Progenitor cell of endocrine pancreas (in vitro differentiated cells): ENCODE results near the gene OR8A1. TPM values are rescaled to one million over a fixed set of nuclear protein-coding genes. Genes with fewer than 3 reads are reported as not detected.

Experiments
- DNase-seq: peaks from one replicate; pipeline ENCODE4 v3.0.0; 2021; ENCODE audit warnings: low spot score; ENCODE audit not compliant: unreplicated experiment
- H3K27ac Mint-ChIP-seq: 2 replicates; pipeline ENCODE4 v1.8.0; 2021; ENCODE audit warnings: mild to moderate bottlenecking, moderate library complexity, mixed read lengths
- H3K27me3 Mint-ChIP-seq: 2 replicates; pipeline ENCODE4 v1.8.0; 2021; ENCODE audit warnings: mixed read lengths
- H3K36me3 Mint-ChIP-seq: 2 replicates; pipeline ENCODE4 v1.8.0; 2022; ENCODE audit warnings: mixed read lengths; ENCODE audit not compliant: insufficient read depth
- H3K4me1 Mint-ChIP-seq: 2 replicates; pipeline ENCODE4 v1.8.0; 2021; ENCODE audit warnings: low read depth, mixed read lengths
- H3K4me3 Mint-ChIP-seq: 2 replicates; pipeline ENCODE4 v1.8.0; 2021; ENCODE audit warnings: low read depth, mild to moderate bottlenecking, moderate library complexity, mixed read lengths
- H3K9me3 Mint-ChIP-seq: 2 replicates; pipeline ENCODE4 v1.8.0; 2021; ENCODE audit warnings: low read depth, mixed read lengths
- CTCF ChIP-seq: fragments of 200-600 bp; sonication (generic); IDR thresholded peaks from one replicate; pipeline ENCODE4 v1.5.0; 2021; ENCODE audit warnings: antibody characterized with exemption, mild to moderate bottlenecking; ENCODE audit not compliant: unreplicated experiment
- total RNA-seq: library from RNA; stranded (reverse); gene quantifications from 2 replicates; pipeline ENCODE4 v1.2.1, GENCODE V29; 2021

OR8A1 gene
- total RNA-seq, 1 donor from 2014 or later, result not detected

GRCh38 chr11:124586238-124586860, 16.6 kb downstream of the OR8A1 start:
- peak; percentile 74 for TF ChIP-seq CTCF
- H3K27me3 Mint-ChIP-seq, result peaks cover 2% of the 10 kb centered on the region
- no peaks in the 10 kb centered on the region for H3K36me3 Mint-ChIP-seq
- H3K9me3 Mint-ChIP-seq, result no peaks in the 10 kb centered on the region
- DNase-seq, result peak; percentile 24
- peaks cover 16% of the 10 kb centered on the region for H3K4me1 Mint-ChIP-seq
- no peak overlapping the region for H3K4me3 Mint-ChIP-seq
- H3K27ac Mint-ChIP-seq, result no peak overlapping the region

DNA sequence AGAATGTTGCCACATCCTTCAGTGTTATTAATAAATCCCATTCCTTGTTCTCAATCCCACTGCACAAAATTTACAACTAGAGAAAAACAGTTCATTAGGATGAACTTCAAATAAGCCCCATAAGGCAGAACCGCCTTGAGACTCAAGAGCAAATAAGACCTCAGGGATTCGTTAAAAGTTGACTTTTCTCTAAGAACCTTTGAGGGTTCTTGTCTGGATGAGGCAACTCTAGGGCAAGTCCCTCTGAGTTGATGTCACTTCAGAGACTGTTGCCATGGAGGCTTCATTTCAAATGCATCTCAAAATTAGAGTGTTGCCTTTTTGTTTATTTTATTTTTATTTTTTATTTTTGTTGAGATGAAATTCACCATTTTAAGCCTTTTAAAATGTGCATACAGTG, 21.6 kb downstream of the OR8A1 start:
- Mint-ChIP-seq H3K4me1 (no peaks in the 10 kb centered on the region), H3K4me3 (no peak overlapping the region), H3K27ac (no peak overlapping the region), H3K36me3 (no peaks in the 10 kb centered on the region), H3K27me3 (peaks cover 3% of the 10 kb centered on the region), H3K9me3 (no peaks in the 10 kb centered on the region)
- no peak for DNase-seq
- no peak for TF ChIP-seq CTCF

DNA sequence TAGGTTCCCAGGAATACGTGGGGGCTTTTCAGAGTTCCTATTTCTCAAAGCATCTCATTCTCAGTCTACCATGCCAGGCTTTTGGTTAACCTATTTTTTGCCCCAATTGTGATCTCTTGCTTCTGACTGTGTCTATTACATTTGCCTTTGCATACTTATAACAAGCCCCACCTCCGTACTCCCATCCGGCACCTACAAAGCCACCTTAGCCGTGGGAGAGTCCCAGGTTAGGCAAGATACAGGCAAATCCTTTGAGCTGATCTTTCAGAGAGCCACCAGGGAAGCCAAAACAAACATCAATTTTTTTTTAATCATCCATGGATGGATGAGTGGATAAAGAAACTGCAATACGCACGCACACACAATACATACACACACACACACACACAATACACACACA, 22.8 kb downstream of the OR8A1 start:
- H3K36me3 Mint-ChIP-seq, result no peaks in the 10 kb centered on the region
- no peak overlapping the region for H3K4me3 Mint-ChIP-seq
- H3K27ac Mint-ChIP-seq, result no peak overlapping the region
- H3K9me3 Mint-ChIP-seq, result no peaks in the 10 kb centered on the region
- DNase-seq, result no peak
- no peaks in the 10 kb centered on the region for H3K4me1 Mint-ChIP-seq
- no peak for TF ChIP-seq CTCF
- H3K27me3 Mint-ChIP-seq, result peaks cover 8% of the 10 kb centered on the region

- no peaks in the 10 kb centered on the region for H3K9me3 Mint-ChIP-seq
- no peak for TF ChIP-seq CTCF
- H3K27me3 Mint-ChIP-seq, result peaks cover 8% of the 10 kb centered on the region
- no peak for DNase-seq
- H3K36me3 Mint-ChIP-seq, result no peaks in the 10 kb centered on the region
- H3K27ac Mint-ChIP-seq, result no peak overlapping the region
- H3K4me3 Mint-ChIP-seq, result no peak overlapping the region
- no peaks in the 10 kb centered on the region for H3K4me1 Mint-ChIP-seq
Observed at GRCh38 chr11:124595302-124595701, 25.5 kb downstream of the OR8A1 start.

DNA sequence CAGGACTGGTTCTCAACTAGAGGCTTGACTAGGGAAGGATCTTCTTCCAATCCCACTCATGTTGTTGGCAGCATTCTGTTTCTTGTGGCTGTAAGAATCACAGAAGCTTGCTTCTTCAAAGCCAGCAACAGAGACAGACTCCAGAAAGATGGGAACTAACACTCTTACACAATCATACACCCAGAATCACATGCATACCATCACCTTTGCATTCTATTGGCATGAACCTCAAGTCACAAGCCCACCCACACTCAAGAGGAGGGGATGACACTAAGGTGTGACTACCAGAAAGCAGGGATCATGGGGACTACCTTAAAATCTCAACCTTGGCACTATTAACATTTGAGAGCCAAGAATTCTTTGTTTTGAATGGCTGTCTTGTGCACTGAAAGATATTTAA, 27.8 kb downstream of the OR8A1 start:
- H3K9me3 Mint-ChIP-seq, result no peaks in the 10 kb centered on the region
- no peaks in the 10 kb centered on the region for H3K4me1 Mint-ChIP-seq

More for the DNA sequence above, 27.8 kb downstream of the OR8A1 start:
- Mint-ChIP-seq H3K36me3 (no peaks in the 10 kb centered on the region), H3K4me3 (no peak overlapping the region), H3K27ac (no peak overlapping the region), H3K27me3 (peaks cover 11% of the 10 kb centered on the region)
- no peak for TF ChIP-seq CTCF
- DNase-seq, result no peak
